Endothelial cell of umbilical vein (primary cell): ENCODE measurements around the gene SCLY. TPM values are rescaled to one million over a fixed set of nuclear protein-coding genes. Genes with fewer than 3 reads are reported as not detected.

Experiments
- BruUV-seq: library from RNA; stranded (reverse); fragments of 400-500 nt; replicated peaks from 2 replicates; lab custom pipeline; 2021; lab: Mats Ljungman, UMichigan
- CTCF ChIA-PET: fragments of 300-600, 350-600 bp; sonication (Branson Sonifier 250); formaldehyde crosslinking; loops from one replicate; lab custom pipeline; 2021; ENCODE audit warnings: antibody characterized with exemption, inconsistent platforms; lab: Charles Lee
- POLR2A ChIA-PET: fragments of 300-600, 350-600 bp; sonication (Branson Sonifier 250); formaldehyde crosslinking; loops from one replicate; lab custom pipeline; 2021; ENCODE audit warnings: antibody characterized with exemption, inconsistent platforms; lab: Charles Lee
- DNase-seq: peaks from one replicate; pipeline ENCODE4 v3.0.0-alpha.2; 2011; ENCODE audit warnings: low read depth, low spot score
- FAIRE-seq: peaks from 2 replicates; lab custom pipeline; 2011; peaks lifted over from hg19 to GRCh38; lab: Jason Lieb, UNC
- H2AFZ ChIP-seq: 2 replicates; pipeline ENCODE4 v1.6.0; 2012; ENCODE audit warnings: low read depth, low read length, control low read depth, inconsistent platforms
- H3K27ac ChIP-seq: 2 replicates; pipeline ENCODE4 v1.5.1; 2011; ENCODE audit warnings: low read depth, mild to moderate bottlenecking, control low read depth, low read length, moderate library complexity; ENCODE audit not compliant: insufficient read depth
- H3K27me3 ChIP-seq, 2 experiments: 2 replicates each; pipeline versions ENCODE4 v1.6.0 to v1.6.1; 2011; ENCODE audit warnings: low read length in 2 of 2, mixed read lengths in 1 of 2; ENCODE audit not compliant: control insufficient read depth in 2 of 2, insufficient read depth in 2 of 2
- H3K36me3 ChIP-seq, 2 experiments: 2 replicates in 1 of 2; 3 replicates in 1 of 2; pipeline ENCODE4 v1.5.1; 2011; ENCODE audit warnings: low read length in 2 of 2, mild to moderate bottlenecking in 1 of 2, moderate library complexity in 1 of 2; ENCODE audit not compliant: control insufficient read depth in 2 of 2, insufficient read depth in 2 of 2; ENCODE audit errors: extremely low read depth in 1 of 2
- H3K4me1 ChIP-seq: 3 replicates; pipeline ENCODE4 v1.5.1; 2011; ENCODE audit warnings: mild to moderate bottlenecking, low read length; ENCODE audit not compliant: control insufficient read depth, insufficient read depth; ENCODE audit errors: extremely low read depth
- H3K4me2 ChIP-seq: 2 replicates; pipeline ENCODE4 v1.6.1; 2011; ENCODE audit warnings: low read length, control low read depth, mixed read lengths; ENCODE audit not compliant: insufficient read depth
- H3K4me3 ChIP-seq, 3 experiments: fragments of 200-600 bp in 1 of 3; sonication (generic), shearing (Covaris generic) in 1 of 3; replicated peaks in 1 of 3; 2 replicates each; pipeline ENCODE4 v1.5.1; 2011 to 2016; ENCODE audit warnings: control low read depth in 3 of 3, low read length in 3 of 3, mild to moderate bottlenecking in 2 of 3, inconsistent platforms in 1 of 3, low read depth in 1 of 3, moderate library complexity in 1 of 3; ENCODE audit not compliant: insufficient read depth in 1 of 3
- H3K79me2 ChIP-seq: 2 replicates; pipeline ENCODE4 v1.6.0; 2012; ENCODE audit warnings: low read length, inconsistent platforms; ENCODE audit not compliant: control insufficient read depth, insufficient read depth
- H3K9ac ChIP-seq: replicated peaks from 2 replicates; pipeline ENCODE3; 2011; ENCODE audit warnings: low read length, control low read depth; ENCODE audit not compliant: insufficient read depth; ENCODE audit errors: extremely low read depth
- H3K9me1 ChIP-seq: replicated peaks from 3 replicates; pipeline ENCODE4 v1.6.0; 2011; ENCODE audit warnings: mild to moderate bottlenecking, low read length; ENCODE audit not compliant: control insufficient read depth, insufficient read depth; ENCODE audit errors: extremely low read depth
- H3K9me3 ChIP-seq: replicated peaks from 2 replicates; pipeline ENCODE4 v1.5.1; 2012; ENCODE audit warnings: low read length, inconsistent platforms; ENCODE audit not compliant: control insufficient read depth, insufficient read depth
- H4K20me1 ChIP-seq: replicated peaks from 2 replicates; pipeline ENCODE3; 2011; ENCODE audit warnings: mild to moderate bottlenecking, low read length; ENCODE audit not compliant: control insufficient read depth, insufficient read depth; ENCODE audit errors: extremely low read depth
- CTCF ChIP-seq, 2 donors: IDR thresholded peaks; 1 replicate in 1 of 2; 2 replicates in 1 of 2; pipeline ENCODE4 v1.5.1; 2011; ENCODE audit warnings: low read length in 2 of 2, mild to moderate bottlenecking in 2 of 2, moderate library complexity in 2 of 2, control low read depth in 1 of 2, inconsistent platforms in 1 of 2, low read depth in 1 of 2; ENCODE audit not compliant: insufficient read depth in 1 of 2; ENCODE audit errors: extremely low read depth in 1 of 2
- EZH2 ChIP-seq: IDR thresholded peaks from 2 replicates; pipeline ENCODE4 v1.6.1; 2012; ENCODE audit warnings: borderline replicate concordance, low read depth, mild to moderate bottlenecking, moderate library complexity, low read length, inconsistent platforms; ENCODE audit not compliant: severe bottlenecking
- FOS ChIP-seq: IDR thresholded peaks from 2 replicates; pipeline ENCODE4 v1.6.1; 2011; ENCODE audit warnings: mild to moderate bottlenecking, low read length, moderate library complexity, borderline replicate concordance; ENCODE audit not compliant: insufficient read depth
- GATA2 ChIP-seq: IDR thresholded peaks from 2 replicates; pipeline ENCODE4 v1.7.0; 2011; ENCODE audit warnings: low read depth, mild to moderate bottlenecking, moderate library complexity, mixed read lengths, low read length; ENCODE audit not compliant: insufficient read length, insufficient read depth
- JUN ChIP-seq: IDR thresholded peaks from 2 replicates; pipeline ENCODE4 v1.6.1; 2011; ENCODE audit warnings: borderline replicate concordance, low read depth; ENCODE audit not compliant: insufficient read length, insufficient read depth
- MAX ChIP-seq: IDR thresholded peaks from 2 replicates; pipeline ENCODE4 v1.6.1; 2011; ENCODE audit not compliant: insufficient read depth, insufficient read length
- MYC ChIP-seq: IDR thresholded peaks from one replicate; pipeline ENCODE4 v1.6.1; 2011; ENCODE audit warnings: mild to moderate bottlenecking, low read depth, low read length
- POLR2A ChIP-seq: IDR thresholded peaks from 2 replicates; pipeline ENCODE4 v1.6.1; 2012; ENCODE audit warnings: low read depth, mild to moderate bottlenecking, control low read depth, low read length
- POLR2AphosphoS5 ChIP-seq: IDR thresholded peaks from 2 replicates; pipeline ENCODE4 v1.6.1; 2012; ENCODE audit warnings: low read depth, mild to moderate bottlenecking, control low read depth, low read length, moderate library complexity; ENCODE audit not compliant: insufficient read depth
- dilution Hi-C: fragments of 300-500 bp; cut with MboI; formaldehyde crosslinking; loops from one replicate; pipeline ENCODE4 v1.15.0; 2019; ENCODE audit warnings: low sequenced_read_pairs; ENCODE audit not compliant: extremely low pct_ligation_motif_present
- intact Hi-C: fragments of 100-400 bp; cut with micrococcal nuclease; formaldehyde crosslinking; loops from one replicate; pipeline ENCODE4 v1.10.0; 2022
- polyA plus RNA-seq, 4 experiments: library from polyadenylated mRNA; depleted of rRNA in 3 of 4; stranded (reverse) in 3 of 4; unstranded in 1 of 4; fragments of >200 nt; gene quantifications; 2 replicates each; pipeline versions ENCODE4 v1.2.1 to v1.2.3, GENCODE V29; 2011 to 2012; ENCODE audit warnings: missing spikeins in 1 of 4
- total RNA-seq: library from RNA; stranded (reverse); gene quantifications from 2 replicates; pipeline ENCODE4 v1.2.3, GENCODE V29; 2021

The SCLY gene
- total and polyA plus RNA-seq, 2 donors (not counting 3 experiments of a cell fraction or from before 2014, with no cell fraction given), result 22.6 to 32.7 TPM

- Histone ChIP-seq H3K27ac (no peak overlapping the region), H2AFZ (no peak overlapping the region), H3K4me3 (no peak overlapping the region), H3K36me3 (no peaks in the 10 kb centered on the region), H3K9me3 (no peaks in the 10 kb centered on the region), H3K27me3 (no peaks in the 10 kb centered on the region), H3K4me2 (no peak overlapping the region), H3K79me2 (no peaks in the 10 kb centered on the region), H3K9ac (no peak overlapping the region), H3K4me1 (no peaks in the 10 kb centered on the region), H4K20me1 (no peaks in the 10 kb centered on the region), H3K9me1 (no peaks in the 10 kb centered on the region)
- no peak for DNase-seq
- intact Hi-C loops (no loop called here), dilution Hi-C loops (no loop called here)
- no peak for FAIRE-seq
- BruUV-seq, result no TSS peak
- no peak for TF ChIP-seq MAX
- no peak for TF ChIP-seq FOS
- no peak for TF ChIP-seq EZH2
- no peak for TF ChIP-seq POLR2AphosphoS5
- no peak for TF ChIP-seq GATA2
- no peak for TF ChIP-seq JUN
- TF ChIP-seq CTCF (IDR thresholded peaks at IDR 0.05; ENCODE audit: extremely low read depth in 1 of 2, insufficient read depth in 1 of 2, low read depth in 1 of 2, low read length in 2 of 2), result no peak
- no peak for TF ChIP-seq POLR2A
- TF ChIP-seq MYC, result no peak
- CTCF ChIA-PET, result no interaction called here
- POLR2A ChIA-PET, result no interaction called here
These were observed 14.6 kb downstream of the SCLY start for GRCh38 chr2:238075397-238075796.
